HG03066 (cell line): ENCODE measurements around the gene PLA2G2F.

Source experiments
- ATAC-seq: cut with Tn5 transposase; IDR thresholded peaks from one replicate; pipeline ENCODE4 v1.9.1; 2021; ENCODE audit warnings: low read depth; ENCODE audit not compliant: unreplicated experiment

The PLA2G2F gene

GRCh38 chr1:20141001-20141400 is 1.9 kb downstream of the PLA2G2F start:
- no peak for ATAC-seq

- ATAC-seq: no peak
Observed at GRCh38 chr1:20141466-20141865, 2.3 kb downstream of the PLA2G2F start.

GRCh38 chr1:20142001-20142710 is 3.0 kb downstream of the PLA2G2F start:
- ATAC-seq: no peak

GRCh38 chr1:20143318-20143717 is 4.2 kb downstream of the PLA2G2F start:
- no peak for ATAC-seq

GRCh38 chr1:20143734-20144565 is 4.8 kb downstream of the PLA2G2F start:
- ATAC-seq: no peak

GRCh38 chr1:20147846-20148570 is 8.9 kb downstream of the PLA2G2F start:
- ATAC-seq: no peak

GRCh38 chr1:20148571-20149500 is 9.7 kb downstream of the PLA2G2F start:
- ATAC-seq: no peak

GRCh38 chr1:20149601-20150325 is 10.6 kb downstream of the PLA2G2F start:
- no peak for ATAC-seq

GRCh38 chr1:20150326-20150705 is 11.2 kb downstream of the PLA2G2F start:
- no peak for ATAC-seq

GRCh38 chr1:20150969-20151368 is 11.8 kb downstream of the PLA2G2F start:
- no peak for ATAC-seq

GRCh38 chr1:20151906-20152598 is 12.9 kb downstream of the PLA2G2F start:
- peak; percentile 64 for ATAC-seq

GRCh38 chr1:20152599-20152930 is 13.4 kb downstream of the PLA2G2F start:
- ATAC-seq: no peak

GRCh38 chr1:20153000-20153418 is 13.9 kb downstream of the PLA2G2F start:
- ATAC-seq: no peak

- no peak for ATAC-seq
Observed at GRCh38 chr1:20154301-20154831, 15.2 kb downstream of the PLA2G2F start.

GRCh38 chr1:20158358-20159070 is 19.4 kb downstream of the PLA2G2F start:
- no peak for ATAC-seq

- ATAC-seq: no peak
Observed at GRCh38 chr1:20160034-20160433, 20.9 kb downstream of the PLA2G2F start.

GRCh38 chr1:20164694-20165202 is 25.6 kb downstream of the PLA2G2F start:
- ATAC-seq: no peak

- ATAC-seq: no peak
Observed at GRCh38 chr1:20165522-20165951, 26.4 kb downstream of the PLA2G2F start.
